DND-41 (cell line): Measurements from ENCODE around the gene JUN.

ENCODE experiments used
- CTCF ChIP-seq: IDR thresholded peaks from 2 replicates; pipeline ENCODE4 v1.5.1; 2012; ENCODE audit warnings: borderline replicate concordance, low read length, moderate library complexity, mild to moderate bottlenecking; ENCODE audit not compliant: poor library complexity, severe bottlenecking; ENCODE audit errors: extremely low read depth
- EZH2 ChIP-seq: IDR thresholded peaks from 3 replicates; pipeline ENCODE4 v1.6.1; 2012; ENCODE audit warnings: borderline replicate concordance, low read depth, mild to moderate bottlenecking, moderate library complexity, low read length, inconsistent platforms; ENCODE audit not compliant: severe bottlenecking

- TF ChIP-seq CTCF: no peak
- no peak for TF ChIP-seq EZH2
These were observed 31.8 kb upstream of the JUN start for GRCh38 chr1:58815686-58816071.
